T-helper 1 cell treated with Interleukin-12 subunit alpha and Interleukin-12 subunit beta and Interleukin-4 antibody, amounts not matched to agents 30 μg/mL and 1 μg/mL, for 36 hours (primary cell): ENCODE data around the gene NKAP.
"Not testable (repeated sequence)": the region's sequence is repeated elsewhere in the genome, so short reads cannot be mapped to it uniquely, and the experiment has no call there.

Source experiments
- H3K27ac Mint-ChIP-seq: one replicate; pipeline ENCODE4 v1.8.0; 2021; ENCODE audit warnings: mild to moderate bottlenecking, mixed read lengths
- H3K27me3 Mint-ChIP-seq: one replicate; pipeline ENCODE4 v1.8.0; 2021; ENCODE audit warnings: low read depth, mixed read lengths
- H3K36me3 Mint-ChIP-seq: one replicate; pipeline ENCODE4 v1.8.0; 2021; ENCODE audit warnings: low read depth, mixed read lengths
- H3K4me1 Mint-ChIP-seq: one replicate; pipeline ENCODE4 v1.8.0; 2021; ENCODE audit warnings: low read depth, mixed read lengths
- H3K4me3 Mint-ChIP-seq: one replicate; pipeline ENCODE4 v1.8.0; 2021; ENCODE audit warnings: mild to moderate bottlenecking, moderate library complexity, mixed read lengths
- H3K9me3 Mint-ChIP-seq: one replicate; pipeline ENCODE4 v1.8.0; 2021; ENCODE audit warnings: mixed read lengths

NKAP gene

DNA sequence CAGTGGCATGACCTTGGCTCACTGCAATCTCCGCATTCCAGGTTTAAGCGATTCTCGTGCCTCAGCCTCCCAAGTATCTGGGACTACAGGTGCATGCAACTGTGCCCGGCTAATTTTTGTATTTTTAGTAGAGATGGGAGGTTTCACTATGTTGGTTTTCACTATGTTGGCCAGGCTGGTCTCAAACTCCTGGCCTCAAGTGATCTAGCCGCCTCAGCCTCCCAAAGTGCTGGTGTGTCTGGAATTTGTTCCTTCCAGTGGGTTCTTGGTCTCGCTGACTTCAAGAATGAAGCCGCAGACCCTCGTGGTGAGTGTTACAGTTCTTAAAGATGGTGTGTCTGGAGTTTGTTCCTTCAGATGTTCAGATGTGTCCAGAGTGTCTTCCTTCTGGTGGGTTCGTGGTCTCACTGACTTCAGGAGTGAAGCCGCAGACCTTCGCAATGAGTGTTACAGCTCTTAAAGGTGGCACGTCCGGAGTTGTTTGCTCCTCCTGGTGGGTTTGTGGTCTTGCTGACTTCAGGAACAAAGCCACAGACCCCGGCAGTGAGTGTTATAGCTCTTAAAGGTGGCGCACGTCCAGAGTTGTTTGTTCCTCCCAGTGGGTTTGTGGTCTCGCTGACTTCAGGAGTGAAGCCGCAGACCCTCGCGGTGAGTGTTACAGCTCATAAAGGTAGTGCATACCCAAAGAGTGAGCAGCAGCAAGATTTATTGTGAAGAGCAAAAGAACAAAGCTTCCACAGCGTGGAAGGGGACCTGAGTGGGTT lies 12.4 kb upstream of the NKAP start:
- Mint-ChIP-seq H3K4me1 (peaks cover 22% of the 10 kb centered on the region), H3K4me3 (peak overlapping the region; percentile 57), H3K27me3 (peaks cover 61% of the 10 kb centered on the region), H3K27ac (peak overlapping the region; percentile 68)
- H3K9me3 Mint-ChIP-seq, H3K36me3 Mint-ChIP-seq: not testable (repeated sequence)

- Mint-ChIP-seq H3K9me3 (peaks cover 5% of the 10 kb centered on the region), H3K27ac (no peak overlapping the region), H3K36me3 (peaks cover 1% of the 10 kb centered on the region), H3K27me3 (peaks cover 45% of the 10 kb centered on the region), H3K4me1 (peaks cover 22% of the 10 kb centered on the region), H3K4me3 (no peak overlapping the region)
Measured at GRCh38 chrX:119954374-119954773, 10.8 kb upstream of the NKAP start.

DNA sequence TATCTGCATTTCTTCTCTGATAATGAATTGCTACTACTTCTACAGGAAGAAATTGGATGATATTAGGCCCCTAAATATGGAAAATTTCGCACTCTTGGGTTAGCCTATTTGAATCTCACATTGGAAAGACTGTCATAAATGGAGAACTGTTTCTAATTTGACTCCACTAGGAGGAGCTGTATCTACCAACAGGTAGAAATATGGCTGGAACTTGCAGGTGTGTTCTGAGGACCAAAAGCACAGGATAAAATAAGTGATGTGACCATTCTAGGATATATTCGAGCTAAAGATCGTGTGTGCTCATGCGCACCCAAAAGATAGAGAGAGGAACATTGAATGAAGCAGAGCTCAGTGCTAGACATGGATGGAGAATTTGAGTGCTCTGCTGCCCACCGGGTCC lies 4.8 kb upstream of the NKAP start:
- H3K27me3 Mint-ChIP-seq: peaks cover 11% of the 10 kb centered on the region
- no peaks in the 10 kb centered on the region for H3K9me3 Mint-ChIP-seq
- H3K36me3 Mint-ChIP-seq: no peaks in the 10 kb centered on the region
- peaks cover 2% of the 10 kb centered on the region for H3K4me1 Mint-ChIP-seq
- H3K27ac Mint-ChIP-seq: no peak overlapping the region
- no peak overlapping the region for H3K4me3 Mint-ChIP-seq

DNA sequence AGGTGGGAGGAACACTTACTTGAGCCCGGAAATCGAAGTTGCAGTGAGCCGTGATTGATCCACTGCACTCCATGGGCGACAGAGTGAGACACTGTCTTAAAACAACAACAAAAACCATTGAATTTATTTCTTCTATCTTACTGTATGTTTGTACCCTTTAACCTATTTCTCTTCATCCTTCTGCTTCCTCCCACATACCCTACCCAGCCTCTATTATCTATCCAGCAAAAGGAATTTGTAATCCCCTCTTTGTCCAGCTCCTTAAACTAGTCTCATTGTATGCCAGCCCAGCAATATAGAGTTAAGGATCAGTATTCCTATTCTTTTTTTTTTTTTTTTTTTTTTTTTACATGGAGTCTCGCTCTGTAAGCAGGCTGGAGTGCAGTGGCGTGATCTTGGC lies 1.9 kb upstream of the NKAP start:
- H3K4me1 Mint-ChIP-seq: peaks cover 17% of the 10 kb centered on the region
- H3K9me3 Mint-ChIP-seq: no peaks in the 10 kb centered on the region
- H3K27ac Mint-ChIP-seq: no peak overlapping the region
- no peak overlapping the region for H3K4me3 Mint-ChIP-seq
- H3K27me3 Mint-ChIP-seq: peaks cover 4% of the 10 kb centered on the region
- H3K36me3 Mint-ChIP-seq: peaks cover 5% of the 10 kb centered on the region

DNA sequence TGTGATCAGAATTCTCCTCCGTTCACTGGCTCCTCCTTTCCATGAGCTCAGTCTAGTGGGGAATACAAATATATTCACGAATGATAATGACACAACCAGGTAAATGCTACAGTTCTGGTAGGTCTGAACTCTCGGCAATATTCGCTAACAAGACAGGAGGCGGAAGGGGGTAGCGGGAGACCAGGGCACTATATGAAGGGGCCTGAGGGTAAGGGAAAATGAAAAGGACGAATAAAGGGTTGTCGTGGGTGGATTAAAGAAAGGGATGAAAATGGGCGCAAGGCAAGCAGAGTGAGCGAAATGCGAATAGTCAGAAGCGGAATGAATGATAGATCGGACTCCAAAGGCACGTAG lies 743 bp downstream of the NKAP start:
- H3K27ac Mint-ChIP-seq: peak overlapping the region; percentile 99
- H3K36me3 Mint-ChIP-seq: peaks cover 5% of the 10 kb centered on the region
- H3K4me3 Mint-ChIP-seq: peak overlapping the region; percentile 99
- H3K27me3 Mint-ChIP-seq: no peaks in the 10 kb centered on the region
- H3K4me1 Mint-ChIP-seq: peaks cover 17% of the 10 kb centered on the region
- no peaks in the 10 kb centered on the region for H3K9me3 Mint-ChIP-seq

DNA sequence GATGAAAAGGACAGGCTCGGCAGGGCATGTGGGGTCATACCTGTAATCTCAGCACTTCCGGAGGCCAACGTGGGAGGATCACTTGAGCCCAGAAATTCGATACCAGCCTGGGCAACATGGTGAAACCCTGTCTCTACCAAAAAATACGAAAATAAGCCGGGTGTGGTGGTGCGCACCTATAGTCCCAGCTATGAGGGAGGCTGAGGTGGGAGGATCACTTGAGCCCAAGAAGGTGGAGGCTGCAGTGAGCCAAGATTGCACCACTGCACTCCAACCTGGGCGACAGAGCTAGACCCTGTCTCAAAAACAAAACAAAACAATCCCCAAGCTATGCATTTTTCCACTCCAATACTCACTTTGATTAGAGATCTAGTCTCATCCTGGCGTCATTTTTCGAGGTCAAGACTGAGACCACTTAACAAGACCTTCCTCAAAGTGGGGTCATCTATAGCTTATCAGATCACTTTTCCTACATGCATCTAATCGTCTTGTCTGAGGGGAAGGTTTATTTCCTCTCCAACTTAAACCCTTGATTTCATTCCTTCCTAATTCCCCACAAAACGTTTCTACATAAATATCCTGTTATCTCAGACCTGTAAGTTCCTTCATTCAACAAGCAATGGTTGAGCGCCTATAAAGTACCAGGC lies 1.3 kb downstream of the NKAP start:
- H3K36me3 Mint-ChIP-seq: peaks cover 6% of the 10 kb centered on the region
- no peaks in the 10 kb centered on the region for H3K9me3 Mint-ChIP-seq
- peaks cover 17% of the 10 kb centered on the region for H3K4me1 Mint-ChIP-seq
- H3K4me3 Mint-ChIP-seq: peak overlapping the region; percentile 99
- H3K27me3 Mint-ChIP-seq: no peaks in the 10 kb centered on the region
- H3K27ac Mint-ChIP-seq: peak overlapping the region; percentile 99

GRCh38 chrX:119941336-119941735 lies 2.2 kb downstream of the NKAP start:
- peaks cover 17% of the 10 kb centered on the region for H3K4me1 Mint-ChIP-seq
- no peaks in the 10 kb centered on the region for H3K9me3 Mint-ChIP-seq
- H3K36me3 Mint-ChIP-seq: peaks cover 6% of the 10 kb centered on the region
- no peaks in the 10 kb centered on the region for H3K27me3 Mint-ChIP-seq
- no peak overlapping the region for H3K4me3 Mint-ChIP-seq
- H3K27ac Mint-ChIP-seq: no peak overlapping the region

DNA sequence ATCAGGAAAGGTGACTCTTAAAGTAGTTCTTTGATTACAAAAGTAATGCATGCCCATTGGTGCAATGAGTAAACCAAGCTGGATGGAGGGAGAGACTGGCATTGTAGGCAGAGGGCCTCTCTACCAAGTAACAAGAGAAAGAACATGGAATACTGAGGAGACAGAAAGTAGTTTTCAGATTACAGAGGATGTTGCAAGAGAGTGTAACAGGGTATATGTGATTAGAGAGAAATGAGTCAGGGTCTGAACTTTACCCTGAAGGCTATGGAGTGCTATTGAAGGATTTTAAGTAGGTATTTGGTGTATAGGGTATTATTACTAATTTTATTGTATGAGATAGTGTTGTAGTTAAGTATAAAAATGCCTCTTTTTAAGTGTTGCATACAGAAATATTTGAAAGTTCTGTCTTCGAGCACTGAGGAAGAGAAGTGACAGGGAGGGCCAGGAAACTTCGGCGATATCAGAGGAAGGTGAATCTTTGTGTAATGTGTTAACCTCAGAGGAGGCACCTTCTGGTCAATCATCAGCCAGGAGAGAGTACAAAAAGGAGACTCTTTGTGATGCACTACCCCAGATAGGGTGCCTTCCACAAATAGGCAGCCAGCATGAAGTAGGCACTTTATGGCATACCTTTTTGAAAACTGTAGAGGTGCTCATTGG lies 8.2 kb downstream of the NKAP start:
- no peak overlapping the region for H3K4me3 Mint-ChIP-seq
- H3K9me3 Mint-ChIP-seq: no peaks in the 10 kb centered on the region
- peaks cover 18% of the 10 kb centered on the region for H3K36me3 Mint-ChIP-seq
- no peaks in the 10 kb centered on the region for H3K4me1 Mint-ChIP-seq
- H3K27ac Mint-ChIP-seq: no peak overlapping the region
- no peaks in the 10 kb centered on the region for H3K27me3 Mint-ChIP-seq

- not testable (repeated sequence) for H3K27ac Mint-ChIP-seq, H3K36me3 Mint-ChIP-seq, H3K27me3 Mint-ChIP-seq, H3K9me3 Mint-ChIP-seq, H3K4me1 Mint-ChIP-seq, H3K4me3 Mint-ChIP-seq
Measured at GRCh38 chrX:119922391-119922790, 21.2 kb downstream of the NKAP start.

DNA sequence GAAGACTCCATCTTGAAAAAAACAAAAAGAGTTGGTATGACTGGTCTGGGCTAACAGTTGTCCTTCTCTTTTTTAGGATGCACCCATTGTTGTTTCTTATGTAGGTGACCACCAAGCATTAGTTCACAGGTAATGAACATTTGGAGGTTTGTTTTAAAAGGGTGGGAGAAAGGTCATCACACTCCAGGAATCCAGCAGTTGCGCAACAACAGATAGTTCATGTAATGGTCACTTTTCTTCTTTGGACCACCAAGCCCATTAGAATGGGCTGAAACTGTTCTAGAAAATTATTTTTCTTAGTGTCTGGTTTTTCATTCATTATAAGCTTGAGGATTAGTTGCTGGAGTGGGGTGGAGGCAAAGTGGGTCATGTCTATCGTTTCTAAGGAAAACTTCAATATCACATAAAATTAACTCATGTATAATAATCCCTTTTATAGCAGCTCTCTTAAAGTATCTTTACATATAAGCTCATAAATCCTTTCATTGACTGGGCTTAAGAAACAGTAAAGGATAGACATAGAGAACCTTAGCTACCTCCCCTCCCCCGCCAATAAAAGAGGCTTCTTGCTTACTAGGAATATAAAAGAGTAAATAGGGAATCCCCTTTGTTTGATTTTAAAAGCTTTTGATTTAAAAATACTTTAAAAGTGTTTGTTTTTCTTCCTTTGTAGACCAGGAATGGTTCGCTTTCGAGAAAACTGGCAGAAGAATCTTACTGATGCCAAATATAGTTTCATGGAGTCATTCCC lies 23.5 kb downstream of the NKAP start:
- Mint-ChIP-seq H3K27me3 (no peaks in the 10 kb centered on the region), H3K4me3 (no peak overlapping the region), H3K4me1 (no peaks in the 10 kb centered on the region), H3K27ac (no peak overlapping the region), H3K36me3 (peaks cover 3% of the 10 kb centered on the region), H3K9me3 (no peaks in the 10 kb centered on the region)

DNA sequence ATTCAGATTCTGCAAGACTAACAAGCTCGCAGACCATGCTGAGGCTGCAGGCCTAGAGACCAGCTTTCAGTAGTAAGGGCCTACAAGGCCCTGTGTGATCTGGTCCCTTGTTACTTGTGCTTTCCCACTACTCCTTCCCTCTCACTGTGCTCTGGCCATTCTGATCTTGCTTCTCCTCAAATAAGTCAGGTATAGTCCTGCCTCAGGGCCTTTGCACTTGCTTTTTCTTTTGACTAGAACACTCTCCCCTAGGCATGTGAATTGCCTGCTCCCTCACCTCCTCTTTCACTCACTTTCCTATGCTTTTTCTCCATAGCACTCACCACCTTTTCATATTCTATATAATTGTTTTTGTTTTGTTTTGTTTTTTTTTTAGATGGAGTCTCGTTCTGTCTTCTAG lies 25.7 kb downstream of the NKAP start:
- Mint-ChIP-seq H3K4me3 (no peak overlapping the region), H3K27ac (no peak overlapping the region)

DNA sequence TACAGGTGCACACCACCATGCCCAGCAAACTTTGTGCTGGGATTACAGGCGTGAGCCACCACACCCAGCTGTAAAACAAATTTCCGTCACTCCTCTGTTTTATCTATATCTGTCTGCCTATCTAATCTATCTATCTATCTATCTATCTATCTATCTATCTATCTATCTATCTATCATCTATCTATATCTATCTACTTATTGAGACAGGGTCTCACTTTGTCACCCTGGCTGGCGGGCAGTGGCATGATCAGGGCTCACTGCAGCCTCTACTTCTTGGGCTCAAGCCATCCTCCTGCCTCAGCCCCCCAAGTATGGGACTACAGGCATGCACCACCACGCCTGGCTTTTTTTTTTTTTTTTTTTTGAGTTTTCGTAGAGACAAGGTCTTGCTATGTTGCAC lies 27.2 kb downstream of the NKAP start:
- Mint-ChIP-seq H3K4me3 (no peak overlapping the region), H3K4me1 (no peaks in the 10 kb centered on the region), H3K9me3 (no peaks in the 10 kb centered on the region), H3K36me3 (no peaks in the 10 kb centered on the region), H3K27me3 (no peaks in the 10 kb centered on the region), H3K27ac (no peak overlapping the region)

More for the DNA sequence above, 25.7 kb downstream of the NKAP start:
- H3K4me1 Mint-ChIP-seq: no peaks in the 10 kb centered on the region
- H3K27me3 Mint-ChIP-seq: no peaks in the 10 kb centered on the region
- H3K9me3 Mint-ChIP-seq: no peaks in the 10 kb centered on the region
- no peaks in the 10 kb centered on the region for H3K36me3 Mint-ChIP-seq

- H3K4me1 Mint-ChIP-seq: no peaks in the 10 kb centered on the region
- H3K27me3 Mint-ChIP-seq: no peaks in the 10 kb centered on the region
- no peak overlapping the region for H3K27ac Mint-ChIP-seq
- H3K4me3 Mint-ChIP-seq: no peak overlapping the region
- no peaks in the 10 kb centered on the region for H3K36me3 Mint-ChIP-seq
- no peaks in the 10 kb centered on the region for H3K9me3 Mint-ChIP-seq
Measured at GRCh38 chrX:119900976-119901375, 42.6 kb downstream of the NKAP start.

GRCh38 chrX:119899125-119899524 lies 44.4 kb downstream of the NKAP start:
- Mint-ChIP-seq H3K9me3 (no peaks in the 10 kb centered on the region), H3K27ac (no peak overlapping the region), H3K36me3 (no peaks in the 10 kb centered on the region), H3K4me3 (no peak overlapping the region), H3K27me3 (no peaks in the 10 kb centered on the region), H3K4me1 (no peaks in the 10 kb centered on the region)
